NB4 (cell line): ENCODE data around the gene COLQ.

Experiments
- POLR2A ChIP-seq: IDR thresholded peaks from 2 replicates; pipeline ENCODE4 v1.6.1; 2011; ENCODE audit warnings: mild to moderate bottlenecking; ENCODE audit not compliant: insufficient read length; ENCODE audit errors: extremely low read depth
- TF ChIP-seq, protein P1 (sequence below): IDR thresholded peaks from one replicate; pipeline ENCODE4 v1.5.1; 2012; ENCODE audit warnings: low read depth, low read length
- TF ChIP-seq, protein P2 (sequence below): IDR thresholded peaks from 2 replicates; pipeline ENCODE4 v1.6.1; 2011; ENCODE audit warnings: low read depth, low read length

- TF ChIP-seq, protein P1, sequence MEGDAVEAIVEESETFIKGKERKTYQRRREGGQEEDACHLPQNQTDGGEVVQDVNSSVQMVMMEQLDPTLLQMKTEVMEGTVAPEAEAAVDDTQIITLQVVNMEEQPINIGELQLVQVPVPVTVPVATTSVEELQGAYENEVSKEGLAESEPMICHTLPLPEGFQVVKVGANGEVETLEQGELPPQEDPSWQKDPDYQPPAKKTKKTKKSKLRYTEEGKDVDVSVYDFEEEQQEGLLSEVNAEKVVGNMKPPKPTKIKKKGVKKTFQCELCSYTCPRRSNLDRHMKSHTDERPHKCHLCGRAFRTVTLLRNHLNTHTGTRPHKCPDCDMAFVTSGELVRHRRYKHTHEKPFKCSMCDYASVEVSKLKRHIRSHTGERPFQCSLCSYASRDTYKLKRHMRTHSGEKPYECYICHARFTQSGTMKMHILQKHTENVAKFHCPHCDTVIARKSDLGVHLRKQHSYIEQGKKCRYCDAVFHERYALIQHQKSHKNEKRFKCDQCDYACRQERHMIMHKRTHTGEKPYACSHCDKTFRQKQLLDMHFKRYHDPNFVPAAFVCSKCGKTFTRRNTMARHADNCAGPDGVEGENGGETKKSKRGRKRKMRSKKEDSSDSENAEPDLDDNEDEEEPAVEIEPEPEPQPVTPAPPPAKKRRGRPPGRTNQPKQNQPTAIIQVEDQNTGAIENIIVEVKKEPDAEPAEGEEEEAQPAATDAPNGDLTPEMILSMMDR = no peak
- TF ChIP-seq POLR2A = no peak
- TF ChIP-seq, protein P2, sequence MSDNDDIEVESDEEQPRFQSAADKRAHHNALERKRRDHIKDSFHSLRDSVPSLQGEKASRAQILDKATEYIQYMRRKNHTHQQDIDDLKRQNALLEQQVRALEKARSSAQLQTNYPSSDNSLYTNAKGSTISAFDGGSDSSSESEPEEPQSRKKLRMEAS = no peak
Observed at GRCh38 chr3:15535732-15536131, 14.2 kb upstream of the COLQ start.
